Left lung (tissue), 10 donors: ENCODE results near the gene UBASH3B. TPM values are rescaled to one million over a fixed set of nuclear protein-coding genes. Genes with fewer than 3 reads are reported as not detected.

Source experiments
- ATAC-seq: fragments of 200-7000 bp; cut with Tn5 transposase; one replicate; pipeline ENCODE4 v1.9.1; 2020; ENCODE audit warnings: moderate library complexity
- DNase-seq, 4 donors: peaks; one replicate each; pipeline ENCODE4 v3.0.0-alpha.2; 2013 to 2020
- H3K27ac ChIP-seq, 2 donors: fragments of 200-600 bp; sonication (generic) in 1 of 2; one replicate each; pipeline versions ENCODE4 v1.5.0 to v1.8.0; 2020 to 2021
- H3K27me3 ChIP-seq, 2 donors: fragments of 200-600 bp; sonication (generic) in 1 of 2; one replicate each; pipeline versions ENCODE4 v1.5.0 to v1.8.0; 2020 to 2021
- H3K36me3 ChIP-seq, 2 donors: fragments of 200-600 bp; sonication (generic) in 1 of 2; one replicate each; pipeline versions ENCODE4 v1.5.0 to v1.8.0; 2020 to 2021
- H3K4me1 ChIP-seq, 2 donors: fragments of 200-600 bp; one replicate each; pipeline ENCODE4 v1.8.0; 2021
- H3K4me3 ChIP-seq, 2 donors: fragments of 200-600 bp; sonication (generic) in 1 of 2; one replicate each; pipeline versions ENCODE4 v1.5.0 to v1.8.0; 2020 to 2021; ENCODE audit warnings: mild to moderate bottlenecking in 1 of 2
- H3K9me3 ChIP-seq, 2 donors: fragments of 200-600 bp; sonication (generic) in 1 of 2; one replicate each; pipeline versions ENCODE4 v1.5.0 to v1.8.0; 2020 to 2021
- intact Hi-C, 2 donors: fragments of 100-400 bp; cut with DNase I; formaldehyde crosslinking; loops; one replicate each; pipeline versions ENCODE4 v1.11.2 to v1.14.2; 2022
- polyA plus RNA-seq, 6 donors: library from polyadenylated mRNA; unstranded; fragments of 120-200 nt; gene quantifications; one replicate each; pipeline ENCODE4 v1.2.1, GENCODE V29; 2013; ENCODE audit not compliant: insufficient read length in 6 of 6
- total RNA-seq, 2 donors: library from RNA; stranded (reverse); fragmentation: NEBNext Ultra II Directional; extraction: Animal tissue kit (Norgen Biotek cat#: 25700); gene quantifications; one replicate each; pipeline ENCODE4 v1.2.1, GENCODE V29; 2021
- TF ChIP-seq, protein P1 (sequence below), 2 donors: fragments of 200-600 bp; sonication (generic) in 1 of 2; IDR thresholded peaks; one replicate each; pipeline versions ENCODE4 v1.5.0 to v1.8.0; 2021; ENCODE audit warnings: antibody characterized with exemption in 2 of 2
- donor health status: DM: no; HTN: yes; CAD: no.
- donor health status: DM: no; HTN: no; CAD: no.

Gene UBASH3B
- total and polyA plus RNA-seq, 8 donors = 4.0 to 38.6 (median 5.7) TPM

DNA sequence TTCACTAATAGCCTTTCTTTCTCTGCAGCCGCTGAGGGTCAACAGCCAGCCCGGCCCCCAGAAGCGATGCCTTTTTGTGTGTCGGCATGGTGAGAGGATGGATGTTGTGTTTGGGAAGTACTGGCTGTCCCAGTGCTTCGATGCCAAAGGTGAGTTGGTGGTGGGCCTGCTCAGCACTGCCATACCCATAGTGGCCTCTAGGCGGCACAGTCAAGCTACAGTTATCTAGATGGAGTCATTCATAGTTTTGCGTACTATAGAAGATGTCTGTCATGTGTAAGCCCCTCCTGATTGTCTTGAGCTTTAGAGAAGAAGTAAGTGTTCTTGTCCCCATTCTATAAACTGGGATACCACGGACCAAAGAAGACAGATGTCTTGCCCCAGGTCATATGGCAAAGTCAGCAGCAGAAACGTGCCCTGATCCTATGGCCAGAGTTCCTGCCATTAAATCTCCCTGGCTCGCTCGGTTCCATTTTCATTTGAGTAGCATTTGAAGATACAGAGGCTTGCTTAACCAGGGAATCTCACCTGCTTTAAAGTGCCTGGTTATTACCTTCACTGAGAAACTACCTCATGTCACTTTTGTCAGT lies 140.7 kb downstream of the UBASH3B start:
- peaks cover 0 to 6% of the 10 kb centered on the region in 2 donors for H3K4me1 ChIP-seq
- ATAC-seq = peak; percentile 84
- peak in 1 of 4 donors; percentile 73 for DNase-seq
- no peaks in the 10 kb centered on the region for H3K27me3 ChIP-seq
- intact Hi-C loops = loop anchor here in 1 of 2 donors (5.0 kb wide), 1 partner anchor 56 kb away; no protein-coding TSS in a partner anchor
- H3K9me3 ChIP-seq = no peaks in the 10 kb centered on the region
- no peak overlapping the region for H3K4me3 ChIP-seq
- peaks cover 0 to 82% of the 10 kb centered on the region in 2 donors for H3K36me3 ChIP-seq
- TF ChIP-seq, protein P1, sequence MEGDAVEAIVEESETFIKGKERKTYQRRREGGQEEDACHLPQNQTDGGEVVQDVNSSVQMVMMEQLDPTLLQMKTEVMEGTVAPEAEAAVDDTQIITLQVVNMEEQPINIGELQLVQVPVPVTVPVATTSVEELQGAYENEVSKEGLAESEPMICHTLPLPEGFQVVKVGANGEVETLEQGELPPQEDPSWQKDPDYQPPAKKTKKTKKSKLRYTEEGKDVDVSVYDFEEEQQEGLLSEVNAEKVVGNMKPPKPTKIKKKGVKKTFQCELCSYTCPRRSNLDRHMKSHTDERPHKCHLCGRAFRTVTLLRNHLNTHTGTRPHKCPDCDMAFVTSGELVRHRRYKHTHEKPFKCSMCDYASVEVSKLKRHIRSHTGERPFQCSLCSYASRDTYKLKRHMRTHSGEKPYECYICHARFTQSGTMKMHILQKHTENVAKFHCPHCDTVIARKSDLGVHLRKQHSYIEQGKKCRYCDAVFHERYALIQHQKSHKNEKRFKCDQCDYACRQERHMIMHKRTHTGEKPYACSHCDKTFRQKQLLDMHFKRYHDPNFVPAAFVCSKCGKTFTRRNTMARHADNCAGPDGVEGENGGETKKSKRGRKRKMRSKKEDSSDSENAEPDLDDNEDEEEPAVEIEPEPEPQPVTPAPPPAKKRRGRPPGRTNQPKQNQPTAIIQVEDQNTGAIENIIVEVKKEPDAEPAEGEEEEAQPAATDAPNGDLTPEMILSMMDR (IDR thresholded peaks at IDR 0.05) = peak; percentile 77 to 88
- no peak overlapping the region for H3K27ac ChIP-seq

DNA sequence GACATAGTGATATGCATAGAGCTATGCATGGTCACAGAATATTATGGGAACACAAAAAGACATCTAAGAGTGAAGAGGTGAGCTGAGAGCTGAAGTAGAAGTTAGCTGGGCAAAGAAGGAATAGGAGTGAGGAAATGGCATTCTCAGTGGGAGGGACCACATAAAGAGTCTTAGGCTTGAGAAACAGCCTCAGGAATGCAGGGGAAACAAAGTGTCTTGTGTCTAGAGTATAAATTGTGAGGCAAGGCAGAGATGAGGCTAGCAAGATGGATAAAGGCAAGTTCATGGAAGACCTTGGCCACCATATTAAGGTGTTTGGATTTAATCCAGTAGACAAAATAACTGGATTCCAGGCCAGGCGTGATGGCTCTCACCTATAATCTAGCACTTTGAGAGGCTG lies 142.1 kb downstream of the UBASH3B start:
- DNase-seq (no peak), ATAC-seq (no peak)
- no peak overlapping the region for H3K27ac ChIP-seq
- no peak overlapping the region for H3K4me3 ChIP-seq
- H3K9me3 ChIP-seq = no peaks in the 10 kb centered on the region
- TF ChIP-seq, protein P1 (IDR thresholded peaks at IDR 0.05) = no peak
- H3K4me1 ChIP-seq = peaks cover 0 to 6% of the 10 kb centered on the region in 2 donors
- H3K36me3 ChIP-seq = peaks cover 0 to 90% of the 10 kb centered on the region in 2 donors
- H3K27me3 ChIP-seq = no peaks in the 10 kb centered on the region
- intact Hi-C loops = loop anchor here in 1 of 2 donors (5.0 kb wide), 1 partner anchor 55 kb away; no protein-coding TSS in a partner anchor

DNA sequence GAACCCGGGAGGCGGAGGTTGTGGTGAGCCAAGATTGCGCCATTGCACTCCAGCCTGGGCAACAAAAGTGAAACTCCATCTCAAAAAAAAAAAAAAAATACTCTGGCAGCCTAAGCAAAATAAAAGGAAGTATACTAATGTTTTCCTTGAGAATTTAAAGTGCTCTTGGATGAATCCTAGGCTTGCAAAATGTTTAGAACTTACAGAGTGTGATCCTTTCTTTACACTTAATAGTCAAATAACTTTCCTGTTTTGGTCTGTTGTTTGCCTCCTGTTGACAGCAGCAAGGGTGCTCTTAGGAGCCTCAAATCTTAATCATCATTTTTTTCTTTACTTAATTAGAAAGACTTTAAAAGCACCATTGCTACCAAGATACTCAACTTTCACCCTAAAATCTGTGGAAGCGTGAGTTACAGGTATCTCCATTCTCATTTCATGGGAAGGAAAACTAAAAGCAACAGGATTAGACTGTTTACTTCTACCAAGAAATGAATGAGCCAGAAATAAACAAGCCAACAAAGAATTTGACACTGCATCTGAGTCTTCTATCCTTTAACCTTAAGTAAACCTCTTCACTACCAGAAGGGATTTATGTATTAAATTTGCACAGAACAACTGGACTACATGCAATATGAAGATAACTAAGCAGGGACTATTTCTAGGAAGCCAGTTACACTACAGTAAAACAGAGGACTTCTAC lies 144.0 kb downstream of the UBASH3B start:
- Histone ChIP-seq H3K4me1 (peaks cover 0 to 6% of the 10 kb centered on the region in 2 donors), H3K27me3 (no peaks in the 10 kb centered on the region), H3K4me3 (no peak overlapping the region), H3K9me3 (no peaks in the 10 kb centered on the region), H3K27ac (peak overlapping the region; percentile 23 to 56), H3K36me3 (peaks cover 0 to 95% of the 10 kb centered on the region in 2 donors)
- TF ChIP-seq, protein P1 (IDR thresholded peaks at IDR 0.05) = no peak
- intact Hi-C loops = loop anchor here in 1 of 2 donors (5.0 kb wide), 1 partner anchor 53 kb away; no protein-coding TSS in a partner anchor
- DNase-seq (peak in 2 of 4 donors; percentile 53 to 58), ATAC-seq (peak; percentile 56)

DNA sequence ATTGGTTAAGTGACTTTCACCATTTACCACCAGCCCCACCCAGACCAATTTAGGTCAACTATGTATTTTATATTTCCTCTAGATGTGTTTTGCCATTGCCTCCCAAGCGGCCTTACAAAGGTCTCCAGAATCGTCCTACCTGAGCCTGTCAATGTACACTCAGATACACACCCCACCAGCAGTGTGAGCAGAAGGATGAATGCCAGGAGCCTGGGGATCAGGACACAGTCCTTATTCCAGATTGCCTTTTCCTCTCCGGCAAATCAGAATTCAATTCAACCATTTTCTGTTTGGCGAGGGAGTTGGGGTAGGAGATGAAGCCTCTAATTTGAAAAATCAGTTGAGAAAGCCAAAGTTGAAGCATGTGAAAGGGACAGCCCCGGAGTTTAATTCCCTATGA lies 147.4 kb downstream of the UBASH3B start:
- ATAC-seq (no peak), DNase-seq (no peak)
- Histone ChIP-seq H3K4me3 (no peak overlapping the region), H3K27ac (no peak overlapping the region), H3K27me3 (no peaks in the 10 kb centered on the region), H3K36me3 (peaks cover 0 to 74% of the 10 kb centered on the region in 2 donors), H3K9me3 (no peaks in the 10 kb centered on the region), H3K4me1 (peaks cover 0 to 7% of the 10 kb centered on the region in 2 donors)
- TF ChIP-seq, protein P1 (IDR thresholded peaks at IDR 0.05) = no peak
- intact Hi-C loops = no loop called here

DNA sequence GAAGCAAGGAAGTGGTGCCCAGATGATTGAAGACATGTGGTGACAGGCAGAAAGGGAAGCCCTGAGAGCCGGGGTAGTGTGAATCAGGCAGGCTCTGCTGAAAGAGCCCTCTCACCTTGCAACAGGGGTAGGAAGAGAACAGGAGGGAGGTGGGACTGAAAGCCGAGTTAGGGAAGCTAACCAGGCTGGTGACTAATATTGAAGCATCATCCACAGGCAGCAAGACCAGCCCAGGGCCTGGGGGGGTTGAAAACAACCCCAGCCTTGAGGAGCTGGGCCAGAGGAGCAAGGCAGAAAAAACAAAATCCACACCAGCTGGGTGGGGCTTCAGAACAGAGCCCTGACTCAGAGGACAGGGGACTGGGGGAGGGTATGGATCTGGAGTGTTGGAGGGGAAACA lies 147.8 kb downstream of the UBASH3B start:
- Histone ChIP-seq H3K27ac (no peak overlapping the region), H3K9me3 (no peaks in the 10 kb centered on the region), H3K4me3 (no peak overlapping the region), H3K27me3 (no peaks in the 10 kb centered on the region), H3K4me1 (peaks cover 0 to 11% of the 10 kb centered on the region in 2 donors), H3K36me3 (peaks cover 0 to 69% of the 10 kb centered on the region in 2 donors)
- intact Hi-C loops = no loop called here
- TF ChIP-seq, protein P1 (IDR thresholded peaks at IDR 0.05) = no peak
- ATAC-seq = peak; percentile 50
- no peak for DNase-seq
